HepG2 (cell line): ENCODE measurements around the gene PRSS53. TPM values are rescaled to one million over a fixed set of nuclear protein-coding genes. Genes with fewer than 3 reads are reported as not detected.

Experiments used
- ATAC-seq: fragments of 200-7000 bp; cut with Tn5 transposase; 3 replicates; pipeline ENCODE4 v1.9.1; 2020; ENCODE audit warnings: mild to moderate bottlenecking, moderate library complexity
- BruUV-seq: library from RNA; stranded (reverse); fragments of 400-500 nt; replicated peaks from 2 replicates; lab custom pipeline; 2021; lab: Mats Ljungman, UMichigan
- CTCF ChIA-PET: fragments of 300-600 bp; formaldehyde crosslinking; extraction: SDS; loops from one replicate; lab custom pipeline; 2021; ENCODE audit warnings: low total read pairs, inconsistent platforms, low intra/inter-chr PET ratio; lab: Yijun Ruan, JAX
- POLR2A ChIA-PET: fragments of 350-600 bp; sonication (Branson Sonifier 250); formaldehyde crosslinking; loops from one replicate; lab custom pipeline; 2020; ENCODE audit warnings: antibody characterized with exemption, inconsistent platforms; lab: Yijun Ruan, JAX
- DNase-seq: peaks from one replicate; pipeline ENCODE4 v3.0.0-alpha.2; 2015; ENCODE audit warnings: low spot score
- FAIRE-seq: peaks from 3 replicates; lab custom pipeline; 2011; peaks lifted over from hg19 to GRCh38; lab: Jason Lieb, UNC
- H2AFZ ChIP-seq: one replicate; pipeline ENCODE4 v1.6.1; 2011; ENCODE audit warnings: low read length, inconsistent platforms
- H3K27ac ChIP-seq: fragments of 300-600 bp; 3 replicates; pipeline ENCODE4 v1.8.0; 2011; ENCODE audit warnings: mixed run types, mild to moderate bottlenecking, mixed read lengths, low read length, inconsistent platforms; ENCODE audit not compliant: insufficient read depth; ENCODE audit errors: extremely low read length
- H3K27me3 ChIP-seq, 2 experiments: fragments of 200-600 bp in 1 of 2; 2 replicates in 1 of 2; 3 replicates in 1 of 2; pipeline versions ENCODE4 v1.6.0 to v1.8.0; 2011; ENCODE audit warnings: low read length in 2 of 2, mild to moderate bottlenecking in 2 of 2, moderate library complexity in 2 of 2, inconsistent platforms in 1 of 2; ENCODE audit not compliant: insufficient read depth in 2 of 2, control insufficient read depth in 1 of 2
- H3K36me3 ChIP-seq, 2 experiments: fragments of 200-600 bp in 1 of 2; replicated peaks in 1 of 2; 2 replicates in 1 of 2; 3 replicates in 1 of 2; pipeline versions ENCODE4 v1.5.1 to v1.8.0; 2011; ENCODE audit warnings: low read length in 2 of 2, inconsistent platforms in 1 of 2; ENCODE audit not compliant: insufficient read depth in 2 of 2, control insufficient read depth in 1 of 2
- H3K4me1 ChIP-seq: 2 replicates; pipeline ENCODE4 v1.5.1; 2012; ENCODE audit warnings: low read length, inconsistent platforms; ENCODE audit not compliant: insufficient read depth
- H3K4me2 ChIP-seq: 2 replicates; pipeline ENCODE4 v1.6.0; 2011; ENCODE audit warnings: low read depth, low read length, inconsistent platforms
- H3K4me3 ChIP-seq, 3 experiments: fragments of 200-600 bp in 1 of 3; sonication (generic), shearing (Covaris generic) in 1 of 3; replicated peaks in 1 of 3; 2 replicates each; pipeline ENCODE4 v1.5.1; 2011 to 2016; ENCODE audit warnings: low read length in 3 of 3, inconsistent platforms in 2 of 3, low read depth in 2 of 3, mild to moderate bottlenecking in 2 of 3, control low read depth in 1 of 3, mixed read lengths in 1 of 3; ENCODE audit not compliant: insufficient read depth in 1 of 3
- H3K79me2 ChIP-seq: one replicate; pipeline ENCODE4 v1.6.1; 2011; ENCODE audit warnings: low read length, inconsistent platforms; ENCODE audit not compliant: insufficient read depth
- H3K9ac ChIP-seq: 2 replicates; pipeline ENCODE4 v1.6.0; 2011; ENCODE audit warnings: mild to moderate bottlenecking, low read depth, low read length, inconsistent platforms; ENCODE audit not compliant: insufficient read depth
- H3K9me3 ChIP-seq: 2 replicates; pipeline ENCODE4 v1.5.1; 2012; ENCODE audit warnings: mild to moderate bottlenecking, low read length
- H4K20me1 ChIP-seq: 2 replicates; pipeline ENCODE4 v1.6.0; 2011; ENCODE audit warnings: inconsistent platforms, mild to moderate bottlenecking, low read length, moderate library complexity; ENCODE audit not compliant: insufficient read depth
- GPBP1L1 ChIP-seq: sonication (generic); formaldehyde crosslinking; IDR thresholded peaks from 2 replicates; pipeline ENCODE4 v1.5.0; 2020; ENCODE audit warnings: mild to moderate bottlenecking, missing genetic modification reagents
- GTF3A ChIP-seq: sonication (generic); formaldehyde crosslinking; conservative IDR thresholded peaks from 2 replicates; pipeline ENCODE4 v1.4.0; 2020; ENCODE audit warnings: mild to moderate bottlenecking, missing genetic modification reagents
- HMGXB4 ChIP-seq, 2 experiments: sonication (generic) in 1 of 2; formaldehyde crosslinking in 1 of 2; IDR thresholded peaks; 2 replicates each; pipeline versions ENCODE4 v1.4.0 to v1.6.1; 2018 to 2020; ENCODE audit warnings: missing genetic modification reagents in 2 of 2, borderline replicate concordance in 1 of 2, low read depth in 1 of 2, mild to moderate bottlenecking in 1 of 2, missing biosample characterization in 1 of 2
- PRDM10 ChIP-seq: sonication (generic); formaldehyde crosslinking; IDR thresholded peaks from 2 replicates; pipeline ENCODE4 v1.4.0; 2020; ENCODE audit warnings: low read depth, missing genetic modification reagents
- RELA ChIP-seq: sonication (generic); formaldehyde crosslinking; IDR thresholded peaks from 2 replicates; pipeline ENCODE4 v1.4.0; 2020; ENCODE audit warnings: missing genetic modification reagents
- TAF1 ChIP-seq: sonication (generic); formaldehyde crosslinking; IDR thresholded peaks from 2 replicates; pipeline ENCODE4 v1.4.0; 2020; ENCODE audit warnings: missing genetic modification reagents
- UBTF ChIP-seq: sonication (generic); formaldehyde crosslinking; IDR thresholded peaks from 2 replicates; pipeline ENCODE4 v1.4.0; 2020; ENCODE audit warnings: mild to moderate bottlenecking, missing genetic modification reagents
- ZBTB1 ChIP-seq: sonication (generic); formaldehyde crosslinking; IDR thresholded peaks from 2 replicates; pipeline ENCODE4 v1.4.0; 2020; ENCODE audit warnings: missing genetic modification reagents, borderline replicate concordance
- ZBTB34 ChIP-seq: sonication (generic); formaldehyde crosslinking; IDR thresholded peaks from 2 replicates; pipeline ENCODE4 v1.8.0; 2022; ENCODE audit warnings: mild to moderate bottlenecking, missing genetic modification reagents
- ZFX ChIP-seq: sonication (generic); formaldehyde crosslinking; IDR thresholded peaks from 2 replicates; pipeline ENCODE4 v1.4.0; 2020; ENCODE audit warnings: mild to moderate bottlenecking, low read depth, missing genetic modification reagents, moderate library complexity
- ZNF431 ChIP-seq: sonication (generic); formaldehyde crosslinking; IDR thresholded peaks from 2 replicates; pipeline ENCODE4 v1.9.0; 2022; ENCODE audit warnings: missing genetic modification reagents, low read depth, mild to moderate bottlenecking, borderline replicate concordance
- ZNF484 ChIP-seq: sonication (generic); formaldehyde crosslinking; IDR thresholded peaks from 2 replicates; pipeline ENCODE4 v1.5.1; 2020; ENCODE audit warnings: mild to moderate bottlenecking, low read depth, missing genetic modification reagents, borderline replicate concordance
- ZNF737 ChIP-seq: sonication (generic); formaldehyde crosslinking; IDR thresholded peaks from 2 replicates; pipeline ENCODE4 v1.5.0; 2020; ENCODE audit warnings: missing genetic modification reagents, mild to moderate bottlenecking, borderline replicate concordance
- WGBS: methylation state at CpG from one replicate; pipeline ENCODE4 v1.1.6; 2017; ENCODE audit warnings: low lambda C conversion rate; 5-methylcytosine and 5-hydroxymethylcytosine counted together
- in situ Hi-C: cut with HindIII; loops from 2 replicates; pipeline ENCODE4 v1.10.0; 2017; ENCODE audit warnings: low pct_unique_long_range_greater_than_20kb; ENCODE audit not compliant: extremely low pct_ligation_motif_present
- intact Hi-C: fragments of 100-400 bp; cut with micrococcal nuclease; formaldehyde crosslinking; loops from one replicate; pipeline ENCODE4 v1.10.0; 2022; ENCODE audit not compliant: unreplicated experiment
- polyA plus RNA-seq, 8 experiments: library from polyadenylated mRNA; depleted of rRNA in 3 of 8; stranded (reverse) in 7 of 8; unstranded in 1 of 8; fragments of >200 nt; fragmentation: Illumina TruSeq in 4 of 8; extraction: Trizol in 4 of 8; gene quantifications; 2 replicates each; pipeline versions ENCODE4 v1.2.1 to v1.2.3, GENCODE V29; 2011 to 2016; ENCODE audit warnings: low read depth in 4 of 8, missing spikeins in 1 of 8, mixed read lengths in 1 of 8; ENCODE audit not compliant: insufficient read depth in 1 of 8
- total RNA-seq, 5 experiments: library from RNA; depleted of rRNA; stranded (reverse); fragments of >200 nt; fragmentation: Illumina TruSeq; extraction: Trizol; gene quantifications; 2 replicates each; pipeline ENCODE4 v1.2.3, GENCODE V29; 2016; ENCODE audit warnings: low read depth in 1 of 5

Gene PRSS53
- total and polyA plus RNA-seq, 2 of the 13 experiments (the other 11 are each of a cell fraction or from before 2014, with no cell fraction given) = 2.2 to 7.4 TPM

- peaks cover 2 to 3% of the 10 kb centered on the region in 2 experiments; a peak in 2 of 5 replicates for H3K27me3 ChIP-seq
- in situ Hi-C loops = no loop called here
- ChIA-PET POLR2A (interaction anchor here (1.0 to 11.4 kb wide), 4 partner anchors 15 to 377 kb away, joined by 3 to 275 read pairs (median 5); partner anchors contain the start of genes KAT8 and ZNF668), CTCF (no interaction called here)
- ATAC-seq (no peak), DNase-seq (no peak), FAIRE-seq (no peak)
- intact Hi-C loops = no loop called here
- peaks cover 62% of the 10 kb centered on the region for H3K4me1 ChIP-seq
- H3K79me2 ChIP-seq = no peaks in the 10 kb centered on the region
- no peaks in the 10 kb centered on the region for H4K20me1 ChIP-seq
- H3K36me3 ChIP-seq = no peaks in the 10 kb centered on the region; a peak in 2 of 5 replicates
- peak overlapping the region; percentile 6; the same call in 1 of the 2 replicates for H3K9ac ChIP-seq
- no peaks in the 10 kb centered on the region for H3K9me3 ChIP-seq
- 41% methylated on average over 6 of the region's 6 CpGs for WGBS
- no peak overlapping the region for H3K27ac ChIP-seq
- peak overlapping the region; percentile 77; the same call in 1 of the 2 replicates for H3K4me2 ChIP-seq
- H2AFZ ChIP-seq = no peak overlapping the region
- peak overlapping the region in 1 of 3 experiments; percentile 69; a peak in 2 of 6 replicates for H3K4me3 ChIP-seq
- BruUV-seq = no TSS peak
- TF ChIP-seq GPBP1L1 (CRISPR knock-in tag) (no peak), ZNF431 (CRISPR knock-in tag) (no peak), ZNF737 (CRISPR knock-in tag) (no peak), ZBTB1 (CRISPR knock-in tag) (no peak), RELA (CRISPR knock-in tag) (no peak), TAF1 (CRISPR knock-in tag) (no peak), PRDM10 (CRISPR knock-in tag) (no peak), ZNF484 (no peak), GTF3A (CRISPR knock-in tag) (no peak), UBTF (CRISPR knock-in tag) (no peak), ZFX (CRISPR knock-in tag) (no peak), HMGXB4 (CRISPR knock-in tag; IDR thresholded peaks at IDR 0.05; ENCODE audit: borderline replicate concordance in 1 of 2, low read depth in 1 of 2) (no peak), ZBTB34 (CRISPR knock-in tag) (no peak)
Observed at GRCh38 chr16:31136287-31136662, 47.5 kb upstream of the PRSS53 start.
